ENCODE results near the gene SSTR5.
"Not testable (repeated sequence)": the region's sequence is repeated elsewhere in the genome, so short reads cannot be mapped to it uniquely, and the experiment has no call there.

The SSTR5 gene

GRCh38 chr16:1072526-1073261 lies at the start of gene SSTR5:
TSS of gene SSTR5 (plus strand) at chr16:1072747. CDS start at chr16:1078869, 6,122 bp downstream.
- DNase-seq = no peak

DNA sequence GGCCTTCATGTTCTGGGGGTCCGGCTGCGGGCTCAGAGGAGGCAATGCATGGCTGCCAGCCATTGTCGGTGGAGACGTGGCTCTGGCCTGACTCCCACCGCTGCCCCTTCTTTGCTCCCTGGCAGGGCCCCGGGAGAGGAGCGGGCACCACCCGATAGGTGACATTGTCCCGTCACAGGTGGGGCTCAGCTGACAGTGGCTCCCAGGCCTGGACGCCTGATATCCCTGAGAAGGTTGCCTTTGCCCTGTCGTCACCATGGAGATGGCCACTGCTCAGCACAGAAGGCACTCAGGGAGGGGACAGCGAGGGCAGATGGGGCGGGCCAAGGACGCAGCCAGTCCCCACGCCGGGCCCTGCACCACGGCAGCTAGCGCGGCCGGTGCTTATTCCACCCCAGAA lies 48.4 kb upstream of the SSTR5 start:
- DNase-seq = no peak

GRCh38 chr16:1025183-1025809 lies 47.3 kb upstream of the SSTR5 start:
- not testable (repeated sequence) for DNase-seq

DNA sequence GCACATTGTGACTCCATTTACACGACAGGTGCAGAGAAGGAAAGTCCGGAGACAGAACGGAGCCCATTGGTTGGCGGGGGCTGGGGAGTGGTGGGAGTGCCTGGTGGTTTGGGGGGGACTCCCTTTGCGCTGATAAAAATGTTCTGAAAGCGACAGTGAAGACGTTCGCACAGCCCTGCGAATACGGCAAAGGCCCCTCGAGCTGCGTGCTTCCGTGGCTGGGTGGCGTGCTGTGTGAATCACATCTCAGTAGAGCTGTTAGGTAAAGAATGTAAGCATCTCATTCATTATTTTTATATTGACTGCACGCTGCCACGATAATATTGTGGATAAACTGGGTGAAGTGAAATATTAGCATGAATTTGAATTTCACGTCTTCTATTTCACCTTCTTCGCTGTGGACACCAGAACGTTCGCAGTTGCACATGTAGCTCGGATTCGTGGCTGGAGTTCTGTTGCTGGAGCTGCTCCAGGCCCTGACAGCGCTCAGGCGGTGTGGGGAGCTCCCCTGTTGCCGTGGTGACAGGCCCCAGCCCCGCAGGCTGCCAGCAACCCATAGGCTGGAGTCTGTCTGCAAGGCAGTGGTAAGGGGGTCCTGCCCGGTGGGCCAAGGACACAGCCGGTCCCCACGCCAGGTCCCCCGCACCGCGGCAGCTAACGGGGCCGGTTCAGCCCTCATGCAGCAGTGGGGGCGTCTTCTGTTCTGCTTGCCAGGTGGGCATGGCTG lies 46.3 kb upstream of the SSTR5 start:
- no peak for DNase-seq

DNA sequence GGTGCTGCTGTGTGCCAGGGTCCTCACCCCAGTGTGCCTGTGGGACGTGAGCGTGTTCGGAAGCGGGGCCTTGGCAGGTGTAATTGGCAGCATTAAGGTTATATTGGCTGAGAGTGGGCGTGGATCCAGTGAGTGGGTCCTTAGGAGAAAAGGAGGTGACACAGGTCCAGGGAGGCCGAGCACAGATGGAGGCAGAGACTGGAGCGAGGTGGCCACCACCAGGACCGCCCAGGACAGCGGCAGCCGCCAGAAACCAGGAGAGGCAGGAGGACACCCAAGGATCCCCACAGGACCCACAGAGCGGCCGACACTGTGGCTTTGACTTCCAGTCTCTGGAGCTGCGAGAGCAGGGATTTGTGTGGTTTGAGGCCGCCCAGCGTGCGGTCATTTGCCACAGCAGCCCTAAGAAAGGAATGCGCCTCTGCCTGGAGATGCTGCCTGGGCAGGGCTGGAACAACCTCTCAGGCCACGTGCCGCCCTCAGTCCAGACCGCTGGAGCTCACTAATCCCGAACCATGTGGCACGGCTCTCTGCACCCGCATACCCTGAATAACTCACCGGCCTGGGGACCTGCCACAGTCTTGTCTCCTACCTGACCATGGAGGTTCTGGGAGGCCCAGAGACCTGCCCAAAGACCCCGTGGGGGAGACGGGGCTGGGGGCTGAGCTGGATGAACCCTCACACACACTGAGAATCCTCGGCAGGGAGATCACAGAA lies 45.6 kb upstream of the SSTR5 start:
- DNase-seq = no peak

DNA sequence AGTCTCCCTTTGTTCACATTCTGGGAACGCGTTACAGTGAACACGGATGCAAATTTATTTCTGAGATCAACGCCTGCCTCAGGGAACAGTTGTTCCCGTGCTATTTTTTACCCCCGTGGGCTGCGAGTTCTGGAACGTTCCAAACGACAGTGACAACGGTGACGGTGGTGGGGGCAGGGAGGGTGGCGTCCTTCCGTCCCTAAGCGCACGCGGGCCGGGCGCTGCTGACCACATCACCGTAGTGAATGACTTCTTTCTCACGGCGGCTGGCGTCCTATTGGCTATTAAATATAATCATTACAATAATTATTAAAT lies 45.1 kb upstream of the SSTR5 start:
- DNase-seq = no peak

DNA sequence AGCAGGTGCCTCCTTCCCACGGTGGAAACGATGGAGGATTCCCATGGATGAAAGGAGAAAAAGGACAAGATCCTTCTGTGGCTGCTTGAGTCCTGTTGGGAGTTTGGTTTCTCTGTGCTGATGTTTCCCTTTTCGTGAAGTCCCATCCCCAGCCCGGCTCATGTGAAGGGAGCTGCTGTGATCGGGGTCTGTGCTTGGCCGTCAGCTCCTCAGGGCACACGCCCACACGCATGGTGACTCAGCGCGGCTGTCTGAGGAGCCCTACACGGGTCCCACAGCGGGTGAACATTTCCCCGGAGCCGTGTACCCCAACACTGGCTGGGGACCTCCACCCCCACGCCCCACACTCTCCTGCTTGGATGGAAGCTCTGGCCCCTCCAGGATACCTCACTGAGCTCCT lies 44.5 kb upstream of the SSTR5 start:
- no peak for DNase-seq

- DNase-seq = no peak
Measured at GRCh38 chr16:1028524-1029258, 43.9 kb upstream of the SSTR5 start.

DNA sequence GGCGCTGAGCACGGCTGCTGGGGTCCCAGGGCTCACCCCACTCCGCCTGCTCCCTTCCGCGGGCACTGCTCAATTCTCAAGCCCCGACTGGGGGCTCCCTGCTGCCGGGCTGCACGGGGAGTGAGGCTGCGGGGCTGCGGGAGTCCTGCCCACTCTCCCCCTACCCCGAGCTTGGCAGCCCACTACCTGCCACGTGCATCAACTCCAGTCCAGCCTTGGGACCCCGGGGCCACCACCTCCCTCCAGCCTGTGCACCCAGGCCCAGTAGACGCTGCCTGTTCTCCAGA lies 43.3 kb upstream of the SSTR5 start:
- no peak for DNase-seq

- DNase-seq = no peak
Measured at GRCh38 chr16:1030473-1030901, 42.1 kb upstream of the SSTR5 start.

DNA sequence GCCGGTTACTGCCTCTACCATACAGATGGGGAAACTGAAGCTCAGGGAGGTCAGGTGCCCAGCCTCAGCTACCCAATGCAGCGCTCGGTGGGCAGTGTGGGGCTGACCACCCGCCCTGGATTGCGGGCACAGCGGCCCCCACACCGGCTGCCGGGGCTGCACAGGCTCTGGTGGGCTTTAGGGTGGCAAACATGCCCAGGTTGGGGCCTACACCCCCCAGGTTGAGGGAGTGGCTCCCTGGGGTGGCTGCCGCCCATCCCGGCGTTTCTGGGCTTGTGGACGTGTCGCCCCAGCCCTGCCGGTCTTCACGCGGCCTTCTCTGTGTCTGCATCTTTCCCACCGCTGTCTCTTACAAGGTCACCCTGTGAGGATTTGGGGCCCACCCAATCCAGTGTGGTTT lies 40.9 kb upstream of the SSTR5 start:
- DNase-seq = no peak

DNA sequence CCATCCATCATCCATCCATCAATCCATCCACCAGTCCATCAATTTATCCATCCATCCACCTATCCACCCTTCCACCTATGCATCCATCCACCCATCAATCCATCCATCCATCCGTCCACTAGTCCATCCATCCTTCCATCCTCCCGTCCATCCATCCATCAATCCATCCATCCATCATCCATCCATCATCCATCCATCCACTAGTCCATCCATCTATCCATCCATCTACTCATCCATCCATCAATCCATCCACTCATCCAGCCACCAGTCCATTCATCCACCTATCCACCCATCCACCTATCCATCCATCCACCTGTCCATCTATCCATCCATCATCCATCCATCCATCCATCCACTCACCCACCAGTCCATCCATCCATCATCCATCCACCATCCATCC lies 39.9 kb upstream of the SSTR5 start:
- DNase-seq = no peak

DNA sequence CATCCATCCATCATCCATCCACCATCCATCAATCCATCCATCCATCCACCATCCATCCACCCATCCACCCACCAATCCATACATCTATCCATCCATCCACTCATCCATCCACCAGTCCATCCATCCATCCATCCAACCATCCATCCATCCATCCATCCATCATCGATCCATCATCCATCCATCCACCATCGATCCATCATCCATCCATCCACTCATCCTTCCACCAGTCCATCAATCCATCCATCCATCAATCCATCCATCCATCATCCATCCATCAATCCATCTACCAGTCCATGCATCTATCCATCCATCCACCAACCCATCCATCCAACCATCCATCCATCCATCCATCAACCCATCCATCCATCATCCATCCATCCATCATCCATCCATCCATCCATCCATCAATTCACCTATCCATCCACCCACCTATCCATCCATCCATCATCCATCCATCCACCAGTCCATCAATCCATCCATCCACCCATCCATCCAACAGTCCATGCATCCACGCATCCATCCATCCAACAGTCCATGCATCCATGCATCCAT lies 39.3 kb upstream of the SSTR5 start:
- DNase-seq = no peak

DNA sequence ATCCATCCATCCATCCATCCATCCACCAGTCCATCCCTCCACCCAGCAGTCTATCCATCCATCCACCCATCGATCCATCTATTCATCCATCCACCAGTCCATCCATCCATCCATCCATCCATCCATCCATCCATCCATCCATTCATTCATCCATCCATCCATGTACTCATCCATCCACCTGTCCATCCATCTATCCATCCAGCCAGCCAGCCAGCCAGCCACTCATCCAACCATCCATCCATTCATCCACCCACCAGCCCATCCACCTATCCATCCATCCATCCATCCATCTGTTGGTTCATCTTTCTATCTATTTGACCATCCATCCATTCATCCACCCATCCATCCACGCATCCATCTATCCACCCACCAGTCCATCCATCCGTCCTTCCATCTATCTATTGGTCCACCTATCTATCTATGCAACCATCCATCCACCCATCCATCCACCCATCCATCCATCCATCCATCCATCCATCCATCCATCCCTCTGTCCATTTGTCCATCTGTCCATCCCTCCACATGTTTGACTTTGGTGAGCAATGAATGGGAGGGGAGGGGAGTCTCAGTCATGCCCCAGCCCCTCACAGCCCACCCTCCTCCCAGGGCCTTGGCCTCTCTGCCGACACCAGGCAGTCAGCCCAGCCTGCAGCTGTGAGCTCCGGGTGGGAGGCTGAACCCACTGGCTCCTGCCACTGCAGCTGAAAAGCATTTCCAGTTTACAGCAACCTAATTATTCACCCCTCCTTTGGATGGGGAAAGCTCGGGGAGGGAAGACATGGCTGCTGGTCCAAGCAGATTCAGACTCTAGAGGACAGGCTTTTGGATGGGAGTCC lies 38.1 kb upstream of the SSTR5 start:
- DNase-seq = no peak

- no peak for DNase-seq
Measured at GRCh38 chr16:1035066-1035415, 37.5 kb upstream of the SSTR5 start.

DNA sequence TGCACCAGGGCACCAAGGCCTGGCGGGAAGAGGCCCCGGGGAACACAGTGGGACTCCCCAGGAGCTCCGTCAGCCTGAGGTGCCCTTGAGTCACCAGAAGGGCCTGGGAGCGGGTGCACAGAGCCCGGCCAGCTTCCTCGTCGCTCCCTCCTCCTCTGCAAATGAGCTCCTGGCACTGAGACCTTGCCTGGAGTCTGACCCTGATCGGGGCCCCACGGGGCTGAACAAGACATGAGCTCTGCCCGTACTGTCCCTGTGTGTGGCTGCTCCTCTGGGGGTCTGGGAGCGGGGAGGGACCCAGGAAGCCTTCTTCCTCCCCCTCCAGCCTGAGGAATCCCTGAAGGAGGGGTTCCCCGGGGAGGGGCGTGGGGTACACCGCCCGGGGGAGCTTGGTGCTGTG lies 36.4 kb upstream of the SSTR5 start:
- DNase-seq = no peak

DNA sequence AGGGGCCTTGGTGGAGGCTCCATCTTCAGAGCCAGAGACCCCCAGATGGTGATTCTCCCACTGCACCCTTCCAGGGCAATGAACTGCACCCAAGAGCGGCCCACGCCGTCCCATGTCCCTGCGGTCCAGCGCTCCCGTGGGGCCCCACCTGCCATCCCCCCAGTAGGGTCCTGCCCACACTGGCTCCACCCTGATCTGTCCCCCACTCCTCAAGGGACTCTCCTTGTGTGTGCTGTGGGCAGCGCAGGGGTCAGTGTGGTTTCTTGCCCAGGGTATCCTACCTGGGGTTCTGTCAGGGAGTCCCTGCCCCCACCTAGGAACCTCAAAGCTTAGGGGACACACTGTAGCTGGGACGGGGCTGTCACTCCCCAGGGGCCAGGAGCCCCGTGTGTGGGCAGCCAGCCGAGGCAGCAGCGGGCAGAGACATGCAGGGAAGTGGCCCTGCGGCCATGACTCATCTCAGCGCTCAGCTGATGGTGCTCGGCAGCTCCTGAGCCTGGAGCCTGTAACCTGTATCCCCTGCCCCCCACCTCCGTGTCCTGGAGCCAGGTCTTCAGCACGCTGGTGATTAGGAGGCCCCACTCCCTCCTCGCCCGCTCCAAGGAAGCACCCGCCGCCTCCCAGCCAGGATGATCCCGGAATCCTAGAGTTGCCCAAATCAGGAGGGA lies 35.7 kb upstream of the SSTR5 start:
- no peak for DNase-seq

- no peak for DNase-seq
Measured at GRCh38 chr16:1037394-1038257, 34.9 kb upstream of the SSTR5 start.

GRCh38 chr16:1038932-1039331 lies 33.6 kb upstream of the SSTR5 start:
- DNase-seq = no peak

DNA sequence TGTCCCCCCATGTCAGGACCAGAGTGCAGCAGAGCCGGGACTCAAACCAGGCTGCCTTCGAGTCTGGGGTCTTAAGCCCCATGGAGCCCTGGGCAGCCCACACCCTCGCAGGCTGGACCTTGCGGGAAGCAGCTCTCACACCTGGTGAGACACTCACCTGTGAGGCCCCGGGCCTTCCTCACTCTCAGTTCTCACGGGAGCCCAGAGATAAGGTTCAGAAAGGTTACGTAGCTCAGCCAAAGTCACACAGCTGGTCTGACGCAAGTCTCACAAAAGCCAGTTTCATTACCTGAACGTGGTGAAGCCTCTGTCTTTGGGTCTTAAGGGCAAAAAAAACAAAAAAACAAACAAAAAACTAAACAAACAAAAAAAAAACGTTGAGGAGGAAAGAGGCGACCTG lies 32.8 kb upstream of the SSTR5 start:
- no peak for DNase-seq
